ENCODE measurements around the gene ARMC2. TPM values are rescaled to one million over a fixed set of nuclear protein-coding genes. Genes with fewer than 3 reads are reported as not detected.

The ARMC2 gene
- total RNA-seq, 1 donor from 2014 or later = 6.9 TPM

GRCh38 chr6:108953681-108954080 lies 105.5 kb downstream of the ARMC2 start:
- Mint-ChIP-seq H3K27ac (ENCODE audit: unreplicated experiment) (no peak overlapping the region), H3K4me3 (ENCODE audit: unreplicated experiment) (no peak overlapping the region), H3K9me3 (ENCODE audit: unreplicated experiment) (no peaks in the 10 kb centered on the region), H3K4me1 (ENCODE audit: low read depth, unreplicated experiment) (no peaks in the 10 kb centered on the region), H3K36me3 (ENCODE audit: unreplicated experiment) (no peaks in the 10 kb centered on the region), H3K27me3 (ENCODE audit: unreplicated experiment) (no peaks in the 10 kb centered on the region)
- DNase-seq = no peak
- no peak for TF ChIP-seq CTCF (IDR thresholded peaks at IDR 0.05; ENCODE audit: partially characterized antibody, unreplicated experiment)

- H3K4me1 Mint-ChIP-seq (ENCODE audit: low read depth, unreplicated experiment) = no peaks in the 10 kb centered on the region
- H3K36me3 Mint-ChIP-seq (ENCODE audit: unreplicated experiment) = no peaks in the 10 kb centered on the region
- no peak for TF ChIP-seq CTCF (IDR thresholded peaks at IDR 0.05; ENCODE audit: partially characterized antibody, unreplicated experiment)
These were observed 107.2 kb downstream of the ARMC2 start for GRCh38 chr6:108955329-108955949.

GRCh38 chr6:108957221-108957620 lies 109.0 kb downstream of the ARMC2 start:
- H3K4me3 Mint-ChIP-seq (ENCODE audit: unreplicated experiment) = no peak overlapping the region
- peaks cover 2% of the 10 kb centered on the region for H3K9me3 Mint-ChIP-seq (ENCODE audit: unreplicated experiment)
- H3K36me3 Mint-ChIP-seq (ENCODE audit: unreplicated experiment) = no peaks in the 10 kb centered on the region
- H3K27ac Mint-ChIP-seq (ENCODE audit: unreplicated experiment) = no peak overlapping the region
- no peaks in the 10 kb centered on the region for H3K4me1 Mint-ChIP-seq (ENCODE audit: low read depth, unreplicated experiment)
- no peak for DNase-seq
- no peak for TF ChIP-seq CTCF (IDR thresholded peaks at IDR 0.05; ENCODE audit: partially characterized antibody, unreplicated experiment)
- H3K27me3 Mint-ChIP-seq (ENCODE audit: unreplicated experiment) = peaks cover 5% of the 10 kb centered on the region

More at GRCh38 chr6:108955329-108955949, 107.2 kb downstream of the ARMC2 start:
- H3K27ac Mint-ChIP-seq (ENCODE audit: unreplicated experiment) = no peak overlapping the region
- H3K27me3 Mint-ChIP-seq (ENCODE audit: unreplicated experiment) = peaks cover 2% of the 10 kb centered on the region
- peaks cover under 1% of the 10 kb centered on the region for H3K9me3 Mint-ChIP-seq (ENCODE audit: unreplicated experiment)
- H3K4me3 Mint-ChIP-seq (ENCODE audit: unreplicated experiment) = no peak overlapping the region
- DNase-seq = no peak

GRCh38 chr6:108958900-108959770 lies 110.9 kb downstream of the ARMC2 start:
- peaks cover under 1% of the 10 kb centered on the region for H3K4me1 Mint-ChIP-seq (ENCODE audit: low read depth, unreplicated experiment)
- peaks cover 2% of the 10 kb centered on the region for H3K9me3 Mint-ChIP-seq (ENCODE audit: unreplicated experiment)
- H3K27ac Mint-ChIP-seq (ENCODE audit: unreplicated experiment) = no peak overlapping the region

More at GRCh38 chr6:108958900-108959770, 110.9 kb downstream of the ARMC2 start:
- no peaks in the 10 kb centered on the region for H3K36me3 Mint-ChIP-seq (ENCODE audit: unreplicated experiment)
- no peak for TF ChIP-seq CTCF (IDR thresholded peaks at IDR 0.05; ENCODE audit: partially characterized antibody, unreplicated experiment)
- H3K27me3 Mint-ChIP-seq (ENCODE audit: unreplicated experiment) = peaks cover 5% of the 10 kb centered on the region
- H3K4me3 Mint-ChIP-seq (ENCODE audit: unreplicated experiment) = no peak overlapping the region
- DNase-seq = no peak

Measured in glutamatergic neuron (in vitro differentiated cells).